ENCODE measurements around the gene RFX1. TPM values are rescaled to one million over a fixed set of nuclear protein-coding genes. Genes with fewer than 3 reads are reported as not detected.
"Not testable (repeated sequence)": the region's sequence is repeated elsewhere in the genome, so short reads cannot be mapped to it uniquely, and the experiment has no call there.

RFX1 gene
- total and polyA plus RNA-seq, 2 donors from 2014 or later = 5.2 to 17.9 TPM

DNA sequence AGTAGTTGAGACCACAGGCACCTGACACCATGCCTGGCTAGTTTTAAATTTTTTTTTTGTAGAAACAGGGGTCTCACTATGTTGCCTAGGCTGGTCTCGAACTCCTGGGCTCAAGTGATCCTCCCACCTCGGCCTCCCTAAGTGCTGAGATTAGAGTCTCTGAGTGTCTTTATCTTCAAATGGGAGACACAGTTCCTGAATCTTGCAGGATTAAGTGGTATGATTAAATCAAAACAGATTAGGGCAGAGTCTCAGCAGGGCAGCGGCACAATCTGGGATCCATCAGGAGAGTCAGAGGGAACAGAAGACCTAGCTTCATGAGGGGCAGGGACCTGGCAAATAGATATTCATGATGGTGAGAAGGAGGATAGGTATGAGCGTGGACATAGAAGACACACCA, 22.8 kb upstream of the RFX1 start:
- Histone ChIP-seq H3K36me3 (ENCODE audit: control insufficient read depth in 2 of 3, insufficient read depth in 3 of 3, low read length in 3 of 3) (no peaks in the 10 kb centered on the region), H3K27me3 (ENCODE audit: control insufficient read depth, insufficient read depth, low read length) (no peaks in the 10 kb centered on the region), H3K27ac (ENCODE audit: low read depth in 2 of 2, low read length in 2 of 2) (no peak overlapping the region), H3K4me1 (ENCODE audit: control insufficient read depth in 2 of 3, insufficient read depth in 2 of 3, low read depth in 1 of 3, low read length in 3 of 3) (peaks cover 0 to 4% (median 0%) of the 10 kb centered on the region in 3 donors), H3K9me3 (ENCODE audit: control insufficient read depth in 2 of 3, insufficient read depth in 1 of 3, low read length in 3 of 3) (no peaks in the 10 kb centered on the region), H3K4me3 (ENCODE audit: low read length in 3 of 3) (no peak overlapping the region), H3K9ac (ENCODE audit: low read length in 3 of 3) (no peak overlapping the region)
- DNase-seq (no peak), FAIRE-seq (no peak)
- intact Hi-C loops (cut with DNase I) = no loop called here
- TF ChIP-seq, protein P1, sequence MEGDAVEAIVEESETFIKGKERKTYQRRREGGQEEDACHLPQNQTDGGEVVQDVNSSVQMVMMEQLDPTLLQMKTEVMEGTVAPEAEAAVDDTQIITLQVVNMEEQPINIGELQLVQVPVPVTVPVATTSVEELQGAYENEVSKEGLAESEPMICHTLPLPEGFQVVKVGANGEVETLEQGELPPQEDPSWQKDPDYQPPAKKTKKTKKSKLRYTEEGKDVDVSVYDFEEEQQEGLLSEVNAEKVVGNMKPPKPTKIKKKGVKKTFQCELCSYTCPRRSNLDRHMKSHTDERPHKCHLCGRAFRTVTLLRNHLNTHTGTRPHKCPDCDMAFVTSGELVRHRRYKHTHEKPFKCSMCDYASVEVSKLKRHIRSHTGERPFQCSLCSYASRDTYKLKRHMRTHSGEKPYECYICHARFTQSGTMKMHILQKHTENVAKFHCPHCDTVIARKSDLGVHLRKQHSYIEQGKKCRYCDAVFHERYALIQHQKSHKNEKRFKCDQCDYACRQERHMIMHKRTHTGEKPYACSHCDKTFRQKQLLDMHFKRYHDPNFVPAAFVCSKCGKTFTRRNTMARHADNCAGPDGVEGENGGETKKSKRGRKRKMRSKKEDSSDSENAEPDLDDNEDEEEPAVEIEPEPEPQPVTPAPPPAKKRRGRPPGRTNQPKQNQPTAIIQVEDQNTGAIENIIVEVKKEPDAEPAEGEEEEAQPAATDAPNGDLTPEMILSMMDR (IDR thresholded peaks at IDR 0.05; ENCODE audit: borderline replicate concordance, extremely low read depth, insufficient read depth) = no peak

DNA sequence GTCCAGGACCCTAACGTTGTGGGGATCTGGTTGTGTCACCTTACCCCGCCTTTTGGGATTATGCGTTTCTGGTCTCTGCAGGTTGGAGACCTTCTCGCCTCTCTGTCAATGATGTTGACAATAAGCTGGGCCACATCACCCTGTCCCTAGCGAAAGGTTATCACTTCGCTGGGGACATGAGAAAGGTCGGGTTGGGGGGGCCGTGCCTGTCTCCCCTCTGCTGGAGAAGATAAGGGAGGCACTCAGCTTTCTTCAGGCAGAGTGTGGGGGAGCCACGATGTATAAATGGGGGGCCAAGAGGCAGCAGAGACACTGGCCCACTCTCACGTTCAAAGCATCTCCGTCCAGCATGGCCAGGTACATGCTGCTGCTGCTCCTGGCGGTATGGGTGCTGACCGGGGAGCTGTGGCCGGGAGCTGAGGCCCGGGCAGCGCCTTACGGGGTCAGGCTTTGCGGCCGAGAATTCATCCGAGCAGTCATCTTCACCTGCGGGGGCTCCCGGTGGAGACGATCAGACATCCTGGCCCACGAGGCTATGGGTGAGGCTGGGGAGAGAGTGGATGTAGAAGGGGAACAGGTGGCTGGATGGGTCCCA, 21.8 kb upstream of the RFX1 start, which contains the start of gene RLN3:
TSS of gene RLN3 (plus strand) at position 293 of the 595 bp plus-strand sequence. CDS start at position 350, 57 bp downstream.
- H3K9me3 ChIP-seq (ENCODE audit: control insufficient read depth in 2 of 3, insufficient read depth in 1 of 3, low read length in 3 of 3) = no peaks in the 10 kb centered on the region
- H3K4me1 ChIP-seq (ENCODE audit: control insufficient read depth in 2 of 3, insufficient read depth in 2 of 3, low read depth in 1 of 3, low read length in 3 of 3) = peaks cover 0 to 9% (median 0%) of the 10 kb centered on the region in 3 donors
- no peak within 1 kb of the TSS for H3K4me3 ChIP-seq (ENCODE audit: low read length in 3 of 3)
- no peak for DNase-seq
- no peaks in the 10 kb centered on the region for H3K27me3 ChIP-seq (ENCODE audit: control insufficient read depth, insufficient read depth, low read length)
- no peak within 1 kb of the TSS for H3K27ac ChIP-seq (ENCODE audit: low read depth in 2 of 2, low read length in 2 of 2)
- intact Hi-C loops (cut with DNase I) = no loop called here
- H3K9ac ChIP-seq (ENCODE audit: low read length in 3 of 3) = no peak within 1 kb of the TSS
- no peaks in the 10 kb centered on the region for H3K36me3 ChIP-seq (ENCODE audit: control insufficient read depth in 2 of 3, insufficient read depth in 3 of 3, low read length in 3 of 3)
- TF ChIP-seq, protein P1 (IDR thresholded peaks at IDR 0.05; ENCODE audit: borderline replicate concordance, extremely low read depth, insufficient read depth) = no peak
- no peak for FAIRE-seq

DNA sequence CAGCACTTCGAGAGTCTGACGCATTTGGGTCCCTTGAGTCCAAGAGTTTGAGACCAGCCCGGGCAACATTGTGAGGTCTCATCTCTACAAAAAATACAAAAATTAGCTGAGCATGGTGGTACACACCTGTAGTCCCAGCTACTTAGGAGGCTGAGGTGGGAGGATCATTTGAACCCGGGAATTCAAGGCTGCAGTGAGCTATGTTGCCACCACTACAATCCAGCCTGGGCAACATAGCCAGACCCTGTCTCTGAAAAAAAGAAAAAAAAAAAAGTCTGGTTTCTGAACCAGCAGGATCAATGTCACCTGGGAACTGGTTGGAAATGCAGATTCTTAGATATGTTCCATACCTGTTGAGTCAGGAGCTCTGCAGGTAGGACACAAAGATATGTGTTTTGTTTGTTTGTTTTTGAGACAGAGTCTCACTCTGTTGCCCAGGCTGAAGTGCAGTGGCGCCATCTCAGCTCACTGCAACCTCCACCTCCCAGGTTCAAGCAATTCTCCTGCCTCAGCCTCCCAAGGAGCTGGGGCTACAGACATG, 20.6 kb upstream of the RFX1 start:
- DNase-seq; intact Hi-C loops (cut with DNase I); H3K4me3 ChIP-seq (ENCODE audit: low read length in 3 of 3); H3K9me3 ChIP-seq (ENCODE audit: control insufficient read depth in 2 of 3, insufficient read depth in 1 of 3, low read length in 3 of 3); H3K4me1 ChIP-seq (ENCODE audit: control insufficient read depth in 2 of 3, insufficient read depth in 2 of 3, low read depth in 1 of 3, low read length in 3 of 3); H3K36me3 ChIP-seq (ENCODE audit: control insufficient read depth in 2 of 3, insufficient read depth in 3 of 3, low read length in 3 of 3); H3K9ac ChIP-seq (ENCODE audit: low read length in 3 of 3); H3K27ac ChIP-seq (ENCODE audit: low read depth in 2 of 2, low read length in 2 of 2); H3K27me3 ChIP-seq (ENCODE audit: control insufficient read depth, insufficient read depth, low read length); FAIRE-seq: not testable (repeated sequence)

DNA sequence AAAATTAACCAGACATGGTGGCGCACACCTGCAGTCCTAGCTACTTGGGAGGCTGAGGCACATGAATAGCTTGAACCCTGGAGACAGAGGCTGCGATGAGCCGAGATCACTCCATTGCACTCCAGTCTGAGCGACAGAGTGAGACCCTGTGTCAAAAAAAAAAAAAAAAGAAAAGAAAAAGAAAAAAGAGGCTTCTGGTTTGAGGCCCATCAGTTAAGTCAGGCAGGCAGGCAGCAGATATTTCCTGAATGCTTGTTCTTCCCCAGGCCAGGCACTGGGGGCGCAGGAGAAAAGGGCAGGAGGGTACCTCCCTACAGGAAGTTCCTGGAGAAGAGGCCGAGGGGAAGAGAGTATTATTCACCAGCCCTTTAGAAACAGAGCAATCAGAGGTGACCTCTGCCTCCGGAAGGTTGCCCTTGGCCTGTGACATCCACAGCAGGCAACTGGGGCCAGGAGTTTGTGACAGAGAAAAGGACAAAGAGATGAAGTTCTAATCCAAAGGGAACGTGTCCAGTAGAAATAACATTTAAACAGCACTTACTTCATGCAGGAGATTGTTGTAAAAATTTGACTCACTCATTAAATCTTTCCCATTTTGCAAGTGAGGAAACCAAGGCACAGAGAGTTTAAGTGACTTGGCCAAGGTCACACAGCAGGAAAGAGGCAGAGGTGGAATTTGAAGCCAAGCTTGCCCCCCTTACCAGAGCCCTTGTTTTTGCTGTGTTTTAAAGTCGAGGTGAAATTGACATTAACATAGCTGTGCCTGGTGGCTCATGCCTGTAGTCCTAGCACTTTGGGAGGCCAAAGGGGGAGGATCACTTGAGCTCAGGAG, 17.5 kb upstream of the RFX1 start:
- peak in 3 of 5 donors; percentile 58 to 84 (median 70) for DNase-seq
- TF ChIP-seq, protein P1 (IDR thresholded peaks at IDR 0.05; ENCODE audit: borderline replicate concordance, extremely low read depth, insufficient read depth) = no peak
- H3K27me3 ChIP-seq (ENCODE audit: control insufficient read depth, insufficient read depth, low read length) = no peaks in the 10 kb centered on the region
- no peaks in the 10 kb centered on the region for H3K36me3 ChIP-seq (ENCODE audit: control insufficient read depth in 2 of 3, insufficient read depth in 3 of 3, low read length in 3 of 3)
- H3K9me3 ChIP-seq (ENCODE audit: control insufficient read depth in 2 of 3, insufficient read depth in 1 of 3, low read length in 3 of 3) = no peaks in the 10 kb centered on the region
- no peak overlapping the region for H3K9ac ChIP-seq (ENCODE audit: low read length in 3 of 3)
- no peak for FAIRE-seq
- H3K4me1 ChIP-seq (ENCODE audit: control insufficient read depth in 2 of 3, insufficient read depth in 2 of 3, low read depth in 1 of 3, low read length in 3 of 3) = peaks cover 0 to 5% (median 0%) of the 10 kb centered on the region in 3 donors
- H3K4me3 ChIP-seq (ENCODE audit: low read length in 3 of 3) = no peak overlapping the region
- intact Hi-C loops (cut with DNase I) = no loop called here
- no peak overlapping the region for H3K27ac ChIP-seq (ENCODE audit: low read depth in 2 of 2, low read length in 2 of 2)
